ENCODE measurements around the gene NXT1. TPM values are rescaled to one million over a fixed set of nuclear protein-coding genes. Genes with fewer than 3 reads are reported as not detected.

The NXT1 gene
- 75.4 and 76.7 TPM in 2 replicates for total RNA-seq

DNA sequence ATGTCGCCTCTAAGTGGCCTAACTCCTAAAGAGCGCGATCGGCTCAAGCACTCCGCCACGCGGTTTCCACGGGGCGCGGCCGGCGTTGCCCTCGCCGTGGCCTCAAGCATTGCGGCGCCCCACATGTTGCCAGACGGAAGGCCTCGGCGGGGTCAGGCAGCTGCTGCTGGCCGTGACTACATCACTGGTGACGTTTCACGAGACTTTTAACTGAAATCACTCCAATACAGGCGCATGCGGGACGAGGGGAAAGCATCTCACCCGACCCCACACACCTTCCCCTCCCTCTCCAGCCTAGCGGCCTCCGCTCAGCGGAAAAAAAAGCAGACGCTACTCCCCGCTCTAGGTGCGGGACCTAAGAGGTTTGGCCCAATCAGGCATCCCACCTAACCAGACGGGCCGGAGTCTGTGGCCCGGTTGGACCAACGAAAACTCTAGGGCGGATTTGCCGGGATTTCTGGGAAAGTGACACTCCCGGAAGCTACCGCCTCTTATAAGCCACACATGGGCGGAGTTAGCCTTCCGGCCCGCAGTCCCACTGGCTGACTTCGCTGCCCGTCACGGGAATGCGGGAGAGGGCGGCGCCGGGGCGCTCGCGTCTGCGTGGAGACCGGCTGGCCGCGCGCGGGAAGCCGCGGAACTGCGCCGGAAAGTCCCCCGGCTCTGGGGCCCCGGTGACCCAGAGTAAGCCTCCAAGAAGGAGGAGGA lies at the start of gene NXT1:
Gene NXT1, plus strand, starts transcription at position 596 of the 708 bp plus-strand sequence. CDS start 3,251 bp downstream, outside the sequence.

DNA sequence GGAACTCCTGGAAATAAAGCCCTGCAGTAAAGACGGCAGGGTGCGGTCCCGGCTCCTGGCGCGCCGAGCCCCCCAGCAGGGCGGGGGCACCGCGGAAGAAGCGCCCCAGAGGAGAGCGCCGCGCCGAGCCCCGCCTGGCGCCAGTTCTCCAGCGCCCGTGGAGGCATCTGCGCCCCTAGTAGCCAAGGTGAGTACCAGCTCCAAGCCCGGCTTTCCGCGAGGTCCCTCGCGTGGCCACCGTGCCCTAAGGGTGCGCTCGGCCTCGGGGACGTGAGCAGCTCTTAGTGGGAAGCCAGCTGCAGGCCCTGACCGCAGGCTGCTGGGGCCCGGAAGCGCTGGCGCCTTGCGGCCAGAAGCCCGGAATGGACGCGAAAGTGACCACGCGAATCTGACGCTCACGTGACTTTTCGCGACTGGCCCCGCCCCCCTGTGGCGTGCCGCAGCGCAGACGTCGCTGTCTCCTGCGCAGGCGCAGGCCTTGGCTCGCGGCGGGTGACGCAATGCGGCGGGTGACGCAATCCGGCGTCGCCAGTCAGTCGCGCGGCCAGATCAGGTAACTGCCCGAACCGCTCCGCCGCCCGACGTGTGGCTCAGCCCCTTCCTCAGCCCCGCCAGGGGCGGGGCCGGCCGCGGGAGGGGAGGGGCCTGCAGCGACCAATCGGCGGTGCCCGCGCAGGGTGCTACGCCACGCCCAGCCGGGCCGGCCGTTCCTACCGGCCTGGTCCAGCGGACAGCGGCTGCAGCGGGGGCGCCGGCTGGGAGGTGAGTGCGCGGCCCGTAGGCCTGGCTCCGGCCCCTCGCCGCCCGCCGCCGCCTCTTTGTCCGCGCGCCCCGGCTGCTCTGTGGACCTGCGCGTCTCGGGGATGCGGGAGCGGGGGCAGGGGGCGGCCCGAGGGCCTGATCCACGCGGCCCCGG lies 11.1 kb downstream of the NXT1 start, which contains the start of gene GZF1:
Gene GZF1, plus strand, starts transcription at position 707 of the 916 bp plus-strand sequence. CDS start 2,202 bp downstream, outside the sequence.

Other genes with a start within 250 kb of the NXT1 start
- gene GZF1, start 11.4 kb downstream of the NXT1 start, total RNA-seq: 7.2 and 8.1 TPM in 2 replicates
- 1.7 and 3.5 TPM in 2 replicates for gene NAPB, start 70.7 kb downstream of the NXT1 start, total RNA-seq
- gene CSTL1, start 88.9 kb downstream of the NXT1 start, total RNA-seq: not detected in 2 replicates
- not detected in 2 replicates for gene CST11, start 102.1 kb downstream of the NXT1 start, total RNA-seq
- gene CST8, start 140.3 kb downstream of the NXT1 start, total RNA-seq: not detected in 2 replicates
- not detected in 2 replicates for gene CST9L, start 217.7 kb downstream of the NXT1 start, total RNA-seq